Mesenteric fat pad (tissue), 1 donor: Measurements from ENCODE around the gene PDCD4. TPM values are rescaled to one million over a fixed set of nuclear protein-coding genes. Genes with fewer than 3 reads are reported as not detected.

ENCODE experiments used
- DNase-seq: peaks from one replicate; pipeline ENCODE4 v3.0.0-alpha.2; 2020; ENCODE audit warnings: low spot score
- total RNA-seq: library from RNA; stranded (reverse); fragmentation: NEBNext Ultra II Directional; extraction: Animal tissue kit (Norgen Biotek cat#: 25700); gene quantifications from one replicate; pipeline ENCODE4 v1.2.1, GENCODE V29; 2021
- donor health status: DM: yes; HTN: yes; CAD: no.

The PDCD4 gene
- total RNA-seq, 1 donor from 2014 or later, result 146 TPM

GRCh38 chr10:110841767-110842267 is 29.9 kb upstream of the PDCD4 start:
- no peak for DNase-seq

- no peak for DNase-seq
Observed at GRCh38 chr10:110842326-110842904, 29.3 kb upstream of the PDCD4 start.

- no peak for DNase-seq
Observed at GRCh38 chr10:110843031-110843430, 28.7 kb upstream of the PDCD4 start.

GRCh38 chr10:110843796-110844616 is 27.7 kb upstream of the PDCD4 start:
- no peak for DNase-seq

GRCh38 chr10:110844617-110844881 is 27.2 kb upstream of the PDCD4 start:
- no peak for DNase-seq

- DNase-seq, result no peak
Observed at GRCh38 chr10:110845192-110845755, 26.5 kb upstream of the PDCD4 start.

GRCh38 chr10:110845756-110846620 is 25.7 kb upstream of the PDCD4 start:
- no peak for DNase-seq

GRCh38 chr10:110847374-110847773 is 24.4 kb upstream of the PDCD4 start:
- no peak for DNase-seq

GRCh38 chr10:110848106-110848505 is 23.6 kb upstream of the PDCD4 start:
- no peak for DNase-seq

GRCh38 chr10:110850099-110850498 is 21.6 kb upstream of the PDCD4 start:
- no peak for DNase-seq

GRCh38 chr10:110851020-110851612 is 20.6 kb upstream of the PDCD4 start:
- no peak for DNase-seq

GRCh38 chr10:110852255-110852896 is 19.4 kb upstream of the PDCD4 start:
- no peak for DNase-seq

GRCh38 chr10:110852947-110853346 is 18.8 kb upstream of the PDCD4 start:
- no peak for DNase-seq

GRCh38 chr10:110853921-110854605 is 17.7 kb upstream of the PDCD4 start:
- DNase-seq, result no peak

GRCh38 chr10:110857265-110858171 is 14.2 kb upstream of the PDCD4 start:
- DNase-seq, result no peak

- no peak for DNase-seq
Observed at GRCh38 chr10:110858297-110858934, 13.3 kb upstream of the PDCD4 start.

GRCh38 chr10:110859206-110859972 is 12.3 kb upstream of the PDCD4 start:
- DNase-seq, result no peak

GRCh38 chr10:110859973-110860376 is 11.8 kb upstream of the PDCD4 start:
- DNase-seq, result no peak
